SW 1271 (cell line): ENCODE measurements around the gene OSBPL7.

ENCODE experiments used
- DNase-seq, 2 experiments: peaks; one replicate each; lab custom pipeline; 2025; lab: John Stamatoyannopoulos, UW

Gene OSBPL7, protein sequence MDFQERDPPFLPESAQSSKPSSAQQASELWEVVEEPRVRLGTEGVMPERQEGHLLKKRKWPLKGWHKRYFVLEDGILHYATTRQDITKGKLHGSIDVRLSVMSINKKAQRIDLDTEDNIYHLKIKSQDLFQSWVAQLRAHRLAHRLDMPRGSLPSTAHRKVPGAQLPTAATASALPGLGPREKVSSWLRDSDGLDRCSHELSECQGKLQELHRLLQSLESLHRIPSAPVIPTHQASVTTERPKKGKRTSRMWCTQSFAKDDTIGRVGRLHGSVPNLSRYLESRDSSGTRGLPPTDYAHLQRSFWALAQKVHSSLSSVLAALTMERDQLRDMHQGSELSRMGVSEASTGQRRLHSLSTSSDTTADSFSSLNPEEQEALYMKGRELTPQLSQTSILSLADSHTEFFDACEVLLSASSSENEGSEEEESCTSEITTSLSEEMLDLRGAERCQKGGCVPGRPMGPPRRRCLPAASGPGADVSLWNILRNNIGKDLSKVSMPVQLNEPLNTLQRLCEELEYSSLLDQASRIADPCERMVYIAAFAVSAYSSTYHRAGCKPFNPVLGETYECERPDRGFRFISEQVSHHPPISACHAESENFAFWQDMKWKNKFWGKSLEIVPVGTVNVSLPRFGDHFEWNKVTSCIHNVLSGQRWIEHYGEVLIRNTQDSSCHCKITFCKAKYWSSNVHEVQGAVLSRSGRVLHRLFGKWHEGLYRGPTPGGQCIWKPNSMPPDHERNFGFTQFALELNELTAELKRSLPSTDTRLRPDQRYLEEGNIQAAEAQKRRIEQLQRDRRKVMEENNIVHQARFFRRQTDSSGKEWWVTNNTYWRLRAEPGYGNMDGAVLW

GRCh38 chr17:47821424-47822391 is at the start of gene OSBPL7:
Gene OSBPL7 (minus strand): TSS chr17:47821794. CDS start chr17:47820278, 1,516 bp downstream.
- DNase-seq, result peak; percentile 65 to 82

- DNase-seq, result no peak
These were observed 49.5 kb upstream of the OSBPL7 start for GRCh38 chr17:47871048-47871447.

DNA sequence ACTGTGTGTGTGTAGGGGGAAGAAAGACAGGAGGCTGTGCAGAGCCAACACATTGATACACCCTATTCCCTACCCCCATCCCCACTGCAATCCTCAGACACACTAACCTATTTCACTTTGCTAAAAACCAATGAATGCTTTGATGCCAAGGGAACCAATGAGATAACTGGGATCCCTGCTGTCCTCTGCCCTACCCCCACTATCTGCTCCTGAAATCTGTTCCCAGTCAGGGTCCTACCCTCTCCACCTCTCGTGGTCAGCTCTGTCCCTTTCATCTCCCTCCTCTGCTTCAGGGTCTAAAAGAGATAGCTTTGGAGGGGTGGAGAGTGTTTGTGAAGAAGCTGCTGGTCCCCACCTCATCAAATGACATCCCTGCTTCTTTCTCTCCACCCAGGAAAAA is 48.5 kb upstream of the OSBPL7 start:
- DNase-seq, result no peak

DNA sequence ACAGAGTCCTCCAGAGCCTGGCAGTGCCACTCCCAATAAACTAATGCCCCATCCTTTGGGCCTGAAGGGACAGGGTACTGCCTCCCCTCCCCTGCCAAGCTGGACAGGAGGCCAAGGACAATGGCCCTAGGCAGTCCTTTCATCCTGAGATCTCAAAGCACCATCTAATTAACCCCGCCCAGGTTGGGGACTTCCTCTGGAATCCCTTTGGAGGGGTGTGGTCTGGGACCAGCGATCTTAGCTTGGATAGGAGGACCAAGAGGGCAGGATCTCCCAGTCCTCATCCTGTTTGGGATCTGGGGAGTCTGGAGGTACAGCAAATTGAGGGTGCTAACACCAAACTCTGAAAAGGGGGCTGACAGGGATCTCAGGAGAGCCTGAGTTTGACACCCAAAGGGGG is 47.5 kb upstream of the OSBPL7 start:
- DNase-seq, result no peak

DNA sequence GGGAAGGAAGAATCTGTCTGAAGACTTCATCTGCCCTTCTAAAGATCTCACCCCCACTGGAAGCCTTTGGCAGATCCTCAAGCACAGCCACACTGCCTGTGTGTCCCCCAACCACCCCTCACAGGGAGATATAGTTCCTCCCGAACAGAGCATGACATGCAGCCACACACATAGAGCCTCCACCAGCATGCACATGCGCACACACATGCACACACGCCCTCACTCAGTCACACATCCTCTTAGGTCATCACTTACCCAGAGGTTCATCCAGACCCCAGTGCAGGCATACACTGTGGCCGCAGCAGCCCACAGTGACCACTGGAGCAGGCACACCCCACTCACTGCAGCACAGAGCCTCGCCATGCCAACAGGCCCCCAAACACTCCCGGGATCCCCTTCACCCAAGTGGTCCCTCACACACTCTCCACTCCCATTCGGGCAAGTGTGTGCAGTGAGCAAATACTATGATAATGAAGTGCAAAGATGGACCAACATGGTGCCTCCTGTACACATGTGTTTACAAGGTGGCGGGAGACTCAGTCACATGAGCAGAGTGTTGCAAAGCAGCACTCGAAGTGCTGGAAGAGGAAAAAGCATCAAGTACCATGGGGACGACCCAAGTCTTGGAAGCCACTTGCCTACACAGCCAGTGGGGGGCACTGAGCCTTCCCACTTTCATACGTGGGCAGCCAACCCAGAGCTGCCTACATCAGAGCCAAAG is 46.4 kb upstream of the OSBPL7 start:
- DNase-seq, result no peak

- DNase-seq, result no peak
These were observed 45.3 kb upstream of the OSBPL7 start for GRCh38 chr17:47866941-47867340.

GRCh38 chr17:47864791-47865216 is 43.2 kb upstream of the OSBPL7 start:
- no peak for DNase-seq

- peak; percentile 68 to 85 for DNase-seq
These were observed 41.2 kb upstream of the OSBPL7 start for GRCh38 chr17:47862621-47863440.

GRCh38 chr17:47860386-47860785 is 38.8 kb upstream of the OSBPL7 start:
- DNase-seq, result no peak

- no peak for DNase-seq
These were observed 36.2 kb upstream of the OSBPL7 start for GRCh38 chr17:47857551-47858455.

- DNase-seq, result no peak
These were observed 35.2 kb upstream of the OSBPL7 start for GRCh38 chr17:47856830-47857229.

- DNase-seq, result no peak
These were observed 34.1 kb upstream of the OSBPL7 start for GRCh38 chr17:47855737-47856136.

DNA sequence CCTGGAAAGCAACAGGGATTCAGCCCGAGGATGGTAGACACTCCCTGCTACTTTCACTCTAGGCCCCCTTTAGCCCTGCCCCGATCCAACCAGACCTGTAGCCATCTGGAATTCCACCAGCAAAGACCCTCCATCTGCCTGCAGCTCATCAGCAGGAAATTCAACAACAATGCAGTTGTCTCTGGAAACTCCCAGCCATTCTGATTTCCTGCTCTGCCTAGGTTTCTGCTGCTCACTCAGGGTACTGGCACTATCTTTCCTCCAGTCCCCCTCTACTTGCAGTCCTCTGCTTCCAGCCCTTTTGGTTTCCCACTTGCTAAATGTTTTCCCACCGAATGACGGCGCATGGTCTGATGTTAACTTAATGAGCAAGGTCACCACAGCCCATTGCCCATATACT is 32.0 kb upstream of the OSBPL7 start:
- DNase-seq, result no peak

DNA sequence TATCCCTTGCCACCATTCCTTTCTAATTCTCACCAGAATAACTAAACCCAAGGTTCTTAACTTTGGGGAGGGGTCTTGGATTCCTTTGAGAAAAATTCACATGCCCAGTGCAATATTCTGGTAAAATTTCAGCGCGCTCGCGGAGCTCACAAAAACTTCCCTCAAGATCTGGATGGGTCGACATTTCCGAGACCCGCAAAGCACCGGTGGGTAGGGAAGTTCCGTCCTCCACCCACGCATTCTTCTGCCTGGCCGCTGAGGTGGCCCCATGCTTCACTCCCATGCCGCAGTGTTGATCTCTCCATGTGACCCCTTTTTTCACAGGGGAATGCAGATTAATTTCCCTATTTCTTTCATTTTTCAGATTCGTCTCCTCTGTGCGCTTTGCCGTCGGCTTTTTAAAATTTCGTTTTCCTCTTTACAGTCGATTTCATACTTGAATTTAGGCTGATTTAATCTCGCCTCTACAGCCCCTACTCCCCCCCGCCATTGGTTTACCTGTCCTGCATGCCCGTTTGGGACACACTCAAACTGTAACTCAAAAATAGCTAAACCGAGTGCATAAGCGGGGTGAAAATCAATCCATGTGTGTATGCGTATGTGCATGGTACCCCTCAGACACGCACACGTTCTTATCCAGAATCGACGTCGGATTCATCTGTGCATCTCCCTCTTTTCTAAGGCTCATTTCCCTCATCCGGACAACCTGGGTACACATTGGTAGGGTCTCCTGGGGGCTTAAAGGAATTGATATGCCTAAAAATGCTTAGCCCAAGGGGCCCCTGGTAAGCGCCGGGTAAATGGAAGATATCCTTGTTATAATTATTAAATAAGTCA is 30.7 kb upstream of the OSBPL7 start:
- no peak for DNase-seq

- no peak for DNase-seq
These were observed 30.1 kb upstream of the OSBPL7 start for GRCh38 chr17:47851764-47852112.

DNA sequence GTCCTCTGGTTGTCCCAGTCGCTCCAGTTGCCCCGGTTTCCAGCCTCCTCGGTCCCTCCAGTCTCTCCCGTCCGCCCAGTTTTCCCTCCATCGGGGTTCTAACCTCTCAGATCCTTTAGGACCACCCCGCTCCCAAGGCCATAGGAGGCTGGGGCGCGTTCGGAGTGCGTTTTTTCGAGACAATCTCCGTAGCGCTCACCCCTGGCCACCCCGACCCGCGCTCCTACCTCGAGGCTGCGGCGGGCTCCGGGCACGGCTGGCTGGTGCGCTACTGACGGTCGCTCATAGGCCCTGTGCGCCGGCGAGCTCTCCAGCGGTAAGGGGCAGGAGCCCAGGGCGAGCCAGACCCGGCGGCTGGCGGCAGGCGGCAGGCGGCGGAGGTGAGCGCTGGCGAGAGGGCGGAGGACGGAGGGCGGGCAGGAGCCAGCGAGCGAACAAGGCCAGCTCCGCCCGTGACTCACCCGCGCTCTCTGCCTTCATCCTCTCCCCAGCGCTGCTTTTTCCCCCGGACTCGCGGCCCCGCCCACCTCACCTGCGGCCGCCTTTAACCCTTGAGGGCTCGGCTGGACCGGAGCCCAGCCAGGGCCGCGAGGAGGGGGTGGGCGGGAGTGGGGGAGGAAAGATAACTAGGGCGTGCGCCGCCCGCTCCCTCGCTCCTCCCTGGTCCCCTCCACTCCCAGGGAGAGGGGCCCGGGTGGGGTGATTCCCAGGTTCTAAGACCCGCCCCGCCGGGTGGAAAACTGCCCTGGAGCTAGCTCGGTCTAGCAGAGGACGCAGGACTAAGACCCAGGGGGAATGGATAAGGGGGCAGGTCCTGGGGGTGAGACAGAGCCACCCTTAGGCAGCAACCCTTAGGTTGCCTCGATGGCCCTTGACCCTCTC is 29.3 kb upstream of the OSBPL7 start, which contains the start of gene SP6:
SP6 (minus strand) TSS at position 472 of the 882 bp plus-strand sequence. CDS start 2,734 bp downstream, outside the sequence.
- no peak for DNase-seq

GRCh38 chr17:47850373-47850691 is 28.7 kb upstream of the OSBPL7 start:
- DNase-seq, result no peak

DNA sequence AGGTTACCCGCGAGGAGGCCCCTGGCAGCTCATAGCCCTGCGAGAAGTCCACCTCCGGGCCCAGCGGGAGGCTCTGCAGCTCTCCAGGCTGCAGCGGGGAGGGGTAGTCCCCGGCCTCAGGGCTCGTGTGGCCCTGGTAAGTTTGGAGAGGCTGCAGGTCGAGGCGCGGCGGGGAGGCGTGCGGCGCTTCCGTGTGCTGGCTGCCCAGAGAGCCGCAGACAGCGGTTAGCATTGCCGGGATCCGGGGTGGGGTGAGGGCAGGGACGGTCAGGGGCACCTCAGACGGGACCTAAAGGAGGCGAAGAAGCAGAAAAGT is 26.6 kb upstream of the OSBPL7 start:
- no peak for DNase-seq
